Epithelial cell of prostate (primary cell): ENCODE data around the gene VIPR1.
A peak's percentile ranks its signal among the peaks of the same experiment; 100 is the strongest.

Experiments
- DNase-seq: peaks from one replicate; pipeline ENCODE4 v3.0.0-alpha.2; 2011; ENCODE audit warnings: low read depth, low spot score
- H3K27ac ChIP-seq: fragments of 450-650 bp; 2 replicates; pipeline ENCODE4 v1.5.1; 2017; ENCODE audit warnings: mild to moderate bottlenecking

The VIPR1 gene

DNA sequence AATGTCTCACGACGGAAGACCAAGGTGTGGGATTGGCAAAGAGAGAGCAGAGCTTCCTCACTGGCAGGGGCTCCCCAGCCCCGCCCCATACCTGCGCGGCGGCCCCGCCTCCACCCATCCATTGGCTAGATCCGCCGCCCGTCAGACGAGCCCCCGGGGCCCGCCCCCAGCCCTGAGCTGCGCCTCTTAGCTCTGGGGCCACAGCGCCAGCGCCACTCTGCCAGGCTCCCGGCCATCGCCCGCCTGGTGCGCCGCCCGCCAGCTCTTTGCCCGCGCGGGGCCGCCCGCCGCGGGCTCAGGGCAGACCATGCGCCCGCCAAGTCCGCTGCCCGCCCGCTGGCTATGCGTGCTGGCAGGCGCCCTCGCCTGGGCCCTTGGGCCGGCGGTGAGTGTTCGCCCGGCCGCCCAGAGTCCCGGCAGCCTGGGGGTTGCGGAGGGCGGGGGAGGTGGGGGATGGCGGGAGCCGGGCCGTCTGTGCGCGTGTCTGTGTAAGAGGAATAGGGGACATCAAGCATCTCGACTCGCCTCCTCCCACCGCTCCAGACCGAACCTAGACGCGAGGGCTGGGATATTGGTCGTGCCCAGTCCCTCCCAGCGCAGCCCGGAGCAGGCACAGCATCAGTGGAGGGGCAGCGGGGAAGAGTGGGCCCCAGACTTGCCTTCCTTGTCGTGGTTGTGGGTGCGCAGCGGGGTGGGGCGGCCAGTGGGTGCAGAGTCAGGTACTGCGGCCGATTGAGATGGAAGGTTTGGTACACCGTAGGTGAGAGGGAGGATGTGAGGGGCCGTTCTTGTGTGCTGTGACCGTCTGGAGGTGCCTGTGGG is at the start of gene VIPR1:
Gene VIPR1, plus strand, starts transcription at position 215 of the 822 bp plus-strand sequence. Its CDS starts 93 bp downstream, at position 308.
- DNase-seq: no peak
- H3K27ac ChIP-seq: peak within 1 kb of the TSS; percentile 23

- no peak for DNase-seq
- H3K27ac ChIP-seq: no peak overlapping the region
Observed at GRCh38 chr3:42456211-42456610, 46.2 kb upstream of the VIPR1 start.

DNA sequence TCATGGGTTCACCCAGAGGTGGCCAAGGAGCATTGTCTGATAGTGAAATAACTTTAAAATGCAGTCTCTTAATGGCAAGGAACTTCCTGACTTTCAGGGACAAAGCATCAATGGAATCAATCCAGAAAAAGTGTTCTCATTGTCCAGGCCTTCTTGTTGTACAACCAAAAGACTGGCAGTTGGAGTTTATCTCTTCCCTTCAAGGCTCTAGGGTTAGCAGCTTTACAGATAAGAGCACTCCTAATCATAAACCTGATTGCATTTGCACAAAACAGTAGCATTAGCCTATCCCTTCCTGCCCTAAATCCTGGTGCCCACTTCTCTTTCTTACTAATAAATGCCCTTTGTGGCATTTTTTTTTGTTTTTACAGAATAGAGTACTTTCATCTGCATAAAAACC is 43.3 kb upstream of the VIPR1 start:
- DNase-seq: no peak
- no peak overlapping the region for H3K27ac ChIP-seq

DNA sequence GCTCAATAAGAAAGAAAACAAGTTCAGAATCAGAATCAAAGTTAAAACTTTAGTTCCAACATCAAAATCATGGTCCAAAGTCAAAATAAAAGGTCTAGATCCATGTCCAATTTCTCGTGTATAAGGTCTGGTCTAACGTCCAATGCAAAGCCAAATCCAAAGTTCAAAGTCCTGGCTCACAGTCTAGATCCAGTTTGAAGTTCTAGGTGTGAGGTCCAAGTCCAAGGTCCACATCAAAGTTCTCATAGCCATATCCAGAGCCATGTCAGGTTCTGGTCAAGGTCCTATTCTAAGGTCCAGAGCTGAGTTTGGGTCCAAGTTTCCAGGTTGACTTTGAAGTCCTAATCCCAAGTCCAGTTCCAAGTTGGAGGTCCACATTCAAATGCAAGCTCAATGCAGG is 40.7 kb upstream of the VIPR1 start:
- no peak for DNase-seq
- H3K27ac ChIP-seq: no peak overlapping the region

DNA sequence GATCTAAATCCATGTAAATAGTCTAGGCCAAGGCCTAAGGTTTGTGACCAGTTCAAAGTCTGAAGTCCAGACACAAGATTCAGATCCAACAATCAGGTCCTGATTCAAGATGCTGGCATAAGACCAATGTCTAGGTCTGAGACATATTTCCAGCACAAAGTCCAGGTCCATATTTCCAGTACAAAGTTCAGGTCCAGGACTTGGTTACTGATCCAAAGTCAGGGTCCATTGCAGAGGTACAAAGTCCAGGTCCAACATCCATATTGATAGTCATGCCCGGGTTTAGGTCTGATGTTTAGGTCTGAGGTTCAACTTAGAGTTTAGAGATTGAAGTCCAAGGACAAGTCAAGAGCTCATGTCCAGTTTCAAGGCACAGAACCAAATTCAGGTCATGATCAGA is 39.4 kb upstream of the VIPR1 start:
- no peak for DNase-seq
- no peak overlapping the region for H3K27ac ChIP-seq

- no peak overlapping the region for H3K27ac ChIP-seq
- no peak for DNase-seq
Observed at GRCh38 chr3:42468111-42468510, 34.3 kb upstream of the VIPR1 start.

GRCh38 chr3:42472555-42472954 is 29.9 kb upstream of the VIPR1 start:
- no peak for DNase-seq
- no peak overlapping the region for H3K27ac ChIP-seq

- peak overlapping the region; percentile 43 for H3K27ac ChIP-seq
- no peak for DNase-seq
Observed at GRCh38 chr3:42473083-42473932, 29.1 kb upstream of the VIPR1 start.

GRCh38 chr3:42476225-42477125 is 26.0 kb upstream of the VIPR1 start:
- peak overlapping the region; percentile 67 for H3K27ac ChIP-seq
- peak; percentile 73 for DNase-seq

- H3K27ac ChIP-seq: no peak overlapping the region
- no peak for DNase-seq
Observed at GRCh38 chr3:42477696-42478095, 24.7 kb upstream of the VIPR1 start.

- DNase-seq: no peak
- no peak overlapping the region for H3K27ac ChIP-seq
Observed at GRCh38 chr3:42478830-42479229, 23.6 kb upstream of the VIPR1 start.

GRCh38 chr3:42486814-42487565 is 15.5 kb upstream of the VIPR1 start:
- DNase-seq: no peak
- no peak overlapping the region for H3K27ac ChIP-seq

GRCh38 chr3:42488687-42489086 is 13.8 kb upstream of the VIPR1 start:
- no peak for DNase-seq
- no peak overlapping the region for H3K27ac ChIP-seq

GRCh38 chr3:42489116-42489936 is 13.1 kb upstream of the VIPR1 start:
- peak overlapping the region; percentile 52 for H3K27ac ChIP-seq
- DNase-seq: no peak

DNA sequence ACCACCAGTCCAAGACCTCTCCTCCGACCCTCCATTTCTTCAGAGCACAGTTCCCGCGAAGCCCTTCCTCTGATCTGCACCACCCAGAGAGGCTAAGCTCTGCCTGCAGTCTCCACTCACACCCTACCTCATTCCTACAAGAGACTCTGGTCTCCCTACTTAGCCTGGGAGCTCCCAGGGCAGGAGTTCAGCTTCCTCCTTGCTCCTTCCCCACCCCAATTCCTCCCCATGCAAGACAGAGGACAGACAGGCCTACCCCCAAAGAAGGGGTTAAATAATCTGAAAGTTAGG is 12.6 kb upstream of the VIPR1 start:
- H3K27ac ChIP-seq: peak overlapping the region; percentile 52
- DNase-seq: no peak

DNA sequence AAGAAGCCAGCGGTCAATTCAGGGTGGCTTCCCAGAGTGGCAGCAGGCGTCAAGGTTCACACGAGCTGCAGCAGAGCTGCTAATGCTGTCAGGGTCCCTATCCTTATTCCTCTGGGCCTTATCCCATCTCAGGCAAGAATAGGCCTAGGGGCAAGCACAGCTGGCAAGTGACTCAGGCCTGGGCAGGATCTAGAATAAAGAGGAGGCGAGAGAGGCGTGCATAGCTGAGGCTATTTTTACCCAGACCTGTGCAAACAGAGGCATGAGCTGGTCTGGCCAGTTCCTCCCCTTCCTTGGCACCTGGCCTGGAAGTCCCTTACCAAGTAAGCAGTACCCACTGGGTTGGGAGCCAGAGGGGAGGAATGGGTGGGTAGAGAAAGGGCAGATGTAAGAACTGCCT is 12.2 kb upstream of the VIPR1 start:
- peak overlapping the region; percentile 52 for H3K27ac ChIP-seq
- peak; percentile 61 for DNase-seq

GRCh38 chr3:42491881-42492507 is 10.4 kb upstream of the VIPR1 start:
- no peak overlapping the region for H3K27ac ChIP-seq
- DNase-seq: no peak

DNA sequence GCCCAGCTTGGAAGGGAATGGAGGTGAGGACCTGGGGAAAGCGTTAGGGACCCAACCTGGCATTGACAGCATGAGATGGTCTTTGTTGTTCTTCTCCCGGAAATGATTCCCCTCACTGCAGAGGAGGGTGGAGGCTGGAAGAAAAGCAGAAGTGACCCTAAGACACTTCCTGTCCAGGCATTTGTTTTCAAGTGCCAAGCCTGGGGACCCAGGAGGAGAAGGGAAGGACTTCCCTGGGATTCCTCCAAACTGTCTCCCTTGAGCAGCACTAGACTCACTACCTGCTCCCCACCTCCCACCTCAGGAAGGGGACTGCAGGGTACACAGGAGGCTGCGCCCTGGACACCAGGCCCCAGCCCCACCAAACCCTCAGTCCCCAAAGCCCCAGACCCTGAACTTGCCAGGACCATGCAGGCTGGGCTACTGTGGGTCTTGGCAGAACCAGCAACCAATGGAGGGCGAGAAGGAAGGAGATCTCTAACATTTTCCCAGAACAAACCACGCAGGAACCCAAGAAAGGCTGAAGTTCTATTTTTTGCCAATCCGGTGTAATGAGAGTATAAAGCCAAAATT is 9.8 kb upstream of the VIPR1 start:
- no peak overlapping the region for H3K27ac ChIP-seq
- no peak for DNase-seq
